Left hindlimb (tissue), 1 donor: ENCODE data around the gene CTDP1.

Experiments
- DNase-seq: peaks from one replicate; pipeline ENCODE4 v3.0.0-alpha.2; 2018

The CTDP1 gene

GRCh38 chr18:79786304-79786703 lies 106.7 kb downstream of the CTDP1 start:
- DNase-seq = no peak

GRCh38 chr18:79786786-79787526 lies 107.4 kb downstream of the CTDP1 start:
- DNase-seq = peak; percentile 16

- no peak for DNase-seq
Measured at GRCh38 chr18:79787527-79787864, 107.9 kb downstream of the CTDP1 start.

DNA sequence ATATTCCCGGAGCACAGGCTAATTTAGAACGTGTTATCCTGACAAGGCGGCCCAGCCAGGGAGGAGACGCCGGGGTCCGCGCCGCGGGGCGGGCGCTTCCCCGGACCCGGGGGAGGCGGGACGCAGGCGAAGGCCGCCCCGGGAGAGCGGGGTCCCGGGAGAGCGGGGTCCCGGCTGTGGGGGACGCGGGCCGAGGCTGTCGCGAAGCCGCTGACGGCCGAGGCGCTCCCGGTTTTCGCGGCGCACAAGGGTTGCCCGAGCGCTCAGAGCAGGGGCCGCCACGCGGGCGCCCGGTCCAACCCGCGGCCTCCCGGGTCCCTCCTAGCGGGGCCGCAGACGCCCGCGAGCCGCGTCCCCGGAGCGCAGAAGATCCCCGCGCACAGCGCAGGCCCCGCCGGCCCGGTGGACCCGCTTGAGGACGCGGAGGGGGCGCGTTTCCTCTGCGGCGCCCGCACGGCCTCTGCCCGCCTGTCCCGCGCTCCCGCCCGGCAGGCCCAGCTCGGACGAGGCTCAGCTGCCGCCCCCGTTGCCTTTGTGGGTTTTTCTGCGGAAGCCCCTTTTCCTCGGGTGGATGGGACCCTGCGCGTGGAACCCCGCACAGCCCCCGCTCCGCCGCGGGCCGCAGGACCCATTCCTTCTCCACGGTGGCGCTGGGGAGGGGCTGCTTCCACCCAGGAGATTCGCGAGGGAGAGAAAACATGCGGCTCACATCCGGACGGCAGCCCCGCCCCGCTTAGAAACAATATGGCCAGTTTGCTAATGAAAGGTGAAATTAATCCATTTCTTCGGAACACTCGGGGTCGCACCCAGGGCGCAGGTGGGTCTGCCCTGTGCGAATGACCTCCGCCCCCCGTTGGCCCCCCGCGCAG lies 108.5 kb downstream of the CTDP1 start:
- DNase-seq = peak; percentile 38

- peak; percentile 13 for DNase-seq
Measured at GRCh38 chr18:79788734-79789085, 109.1 kb downstream of the CTDP1 start.

- peak; percentile 20 for DNase-seq
Measured at GRCh38 chr18:79789091-79789891, 109.7 kb downstream of the CTDP1 start.

DNA sequence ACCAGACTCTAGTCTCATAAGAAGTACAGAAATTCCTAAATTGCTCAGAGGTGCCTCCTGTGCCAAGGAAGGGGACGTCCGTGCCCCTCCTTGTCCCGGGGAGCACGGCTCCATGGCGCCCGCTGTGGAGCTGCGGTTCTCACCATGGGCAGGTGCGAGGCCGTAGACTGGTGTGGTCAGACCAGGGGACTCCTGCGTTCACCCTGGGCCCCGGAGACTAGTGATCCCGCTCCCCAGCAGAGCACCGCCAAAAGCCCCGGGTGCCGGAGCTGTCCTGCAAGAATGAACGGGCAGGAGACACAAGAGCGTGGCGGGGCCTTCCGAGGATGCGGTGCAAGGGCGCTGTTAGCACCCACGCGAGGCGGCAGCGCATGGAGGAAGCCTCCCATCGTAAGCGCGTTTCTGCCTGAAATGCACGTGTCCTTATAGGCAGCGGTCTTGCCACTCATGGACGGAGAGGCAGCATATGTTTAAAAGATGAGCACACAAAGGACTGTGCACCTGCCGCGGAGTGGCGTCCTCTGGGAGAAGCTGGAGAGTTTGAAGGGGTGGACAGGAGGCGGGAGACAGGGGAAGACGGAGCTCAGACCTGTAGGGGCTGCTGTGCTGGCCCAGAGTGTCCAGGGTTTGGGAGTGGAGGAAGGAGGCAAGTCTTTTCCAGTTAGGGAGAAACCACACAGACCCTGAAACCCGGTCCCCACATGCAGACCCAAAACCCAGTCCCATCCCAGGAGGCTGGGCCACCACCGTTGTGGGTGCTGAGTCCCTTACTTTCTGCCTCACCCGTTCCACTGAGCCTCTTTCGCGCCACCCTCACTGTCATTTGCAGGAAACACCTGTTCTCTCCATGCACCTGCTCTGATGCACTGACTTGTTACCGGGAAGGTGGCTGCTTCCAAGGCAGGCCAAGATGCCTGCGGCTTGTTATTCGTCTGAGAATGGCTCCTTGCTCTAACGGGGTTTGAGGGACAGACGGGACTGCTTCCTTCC lies 110.6 kb downstream of the CTDP1 start:
- DNase-seq = peak; percentile 22

DNA sequence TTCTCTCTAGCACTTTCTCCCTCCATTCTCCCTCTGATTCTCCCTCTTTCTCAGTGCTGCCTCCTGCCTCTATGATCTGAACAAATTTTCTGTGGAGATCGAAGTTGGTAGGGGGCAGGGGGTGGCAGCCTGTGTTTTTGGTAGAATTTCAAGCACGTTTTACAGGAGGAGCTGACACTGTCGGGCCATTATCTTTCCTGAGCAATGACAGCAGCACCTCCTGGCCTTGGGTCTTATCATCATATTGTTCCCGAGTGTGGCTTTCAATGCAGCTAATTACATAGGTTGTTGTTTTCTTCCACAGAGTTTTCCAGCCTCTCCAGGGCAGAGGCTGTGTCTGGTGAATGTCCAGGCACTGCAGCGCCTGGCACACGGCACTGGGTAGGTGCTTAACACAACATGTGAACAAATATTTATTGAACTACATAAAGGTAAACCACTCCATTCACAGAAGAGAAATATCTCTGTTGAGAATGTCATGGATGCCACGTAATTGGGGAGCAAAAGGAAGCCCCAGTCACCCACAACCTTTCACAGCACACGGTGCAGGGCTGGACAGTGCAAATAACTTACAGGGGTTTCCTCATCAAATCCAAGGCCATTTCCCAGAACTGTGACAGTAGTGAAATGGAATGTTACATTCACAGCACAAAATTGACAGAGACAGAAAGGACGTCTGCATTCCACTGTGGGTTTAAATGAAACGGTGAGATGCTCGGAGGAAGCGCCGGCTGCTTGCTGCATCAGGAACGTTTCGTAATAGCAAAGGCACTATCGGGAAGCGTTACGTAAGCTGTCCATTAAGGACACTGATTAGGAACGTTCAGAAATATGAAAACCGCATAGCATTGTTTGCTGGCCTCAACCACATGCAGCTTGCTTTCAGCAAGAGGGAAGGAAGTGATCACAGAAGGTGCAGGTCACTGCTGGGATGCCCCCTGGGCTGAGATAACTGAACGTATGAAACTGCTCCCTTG lies 111.7 kb downstream of the CTDP1 start:
- DNase-seq = peak; percentile 25

DNA sequence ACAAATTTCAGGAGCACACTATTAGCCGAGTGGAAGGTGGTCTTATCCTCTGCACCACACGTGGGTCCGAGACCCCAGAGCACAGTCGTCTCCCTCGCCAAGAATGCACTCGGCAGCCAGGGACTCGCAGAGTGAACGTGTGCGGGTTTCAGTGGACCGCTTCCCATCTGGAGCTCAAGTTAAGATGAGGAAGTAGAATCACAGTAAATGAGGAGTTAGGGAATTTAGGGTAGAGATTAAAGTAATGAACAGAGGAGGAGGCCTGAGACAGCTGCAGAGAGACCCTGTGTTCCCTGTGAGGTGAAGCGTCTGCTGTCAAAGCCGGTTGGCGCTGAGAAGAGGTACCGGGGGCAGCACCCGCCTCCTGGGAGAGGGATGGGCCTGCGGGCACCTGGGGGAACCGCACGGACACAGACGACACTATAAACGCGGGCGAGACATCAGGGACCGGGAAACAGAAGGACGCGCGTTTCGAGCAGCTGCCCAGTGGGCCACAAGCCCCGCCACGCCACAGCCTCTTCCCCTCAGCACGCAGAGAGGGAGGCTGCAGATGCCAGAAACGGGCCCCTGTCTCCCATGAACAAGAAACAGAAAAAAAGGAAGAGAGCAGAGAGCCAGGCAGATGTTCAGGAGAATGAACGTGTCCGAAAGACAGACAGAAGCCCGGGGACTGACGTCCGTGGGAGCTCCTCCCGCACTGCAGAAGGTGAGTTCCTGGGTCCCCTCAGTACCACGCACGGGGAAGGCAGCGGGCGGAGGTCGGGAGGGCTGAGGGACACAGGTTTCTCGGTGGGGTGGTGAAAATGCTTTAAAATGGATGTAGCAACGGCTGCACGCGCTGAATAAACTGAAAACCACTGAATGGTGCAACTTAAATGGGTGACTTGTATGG lies 112.7 kb downstream of the CTDP1 start:
- DNase-seq = peak; percentile 20

DNA sequence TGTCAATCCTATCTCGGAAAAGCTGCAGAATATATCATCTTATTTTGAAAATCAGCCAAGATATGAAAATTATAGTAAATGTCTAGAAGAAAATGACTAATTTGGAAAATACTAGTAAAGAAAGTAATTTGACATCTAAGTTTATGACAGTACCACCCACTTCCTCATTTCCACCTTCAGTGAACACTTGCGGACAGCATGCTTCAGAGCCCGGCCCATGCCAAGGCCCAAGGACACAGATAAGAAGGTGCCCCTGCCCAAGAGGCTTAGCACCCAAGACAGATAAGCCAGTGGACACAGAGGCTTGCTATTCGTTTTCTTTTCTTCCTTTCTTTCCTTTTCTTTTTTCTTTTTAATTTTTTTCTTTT lies 113.4 kb downstream of the CTDP1 start:
- DNase-seq = peak; percentile 9

DNA sequence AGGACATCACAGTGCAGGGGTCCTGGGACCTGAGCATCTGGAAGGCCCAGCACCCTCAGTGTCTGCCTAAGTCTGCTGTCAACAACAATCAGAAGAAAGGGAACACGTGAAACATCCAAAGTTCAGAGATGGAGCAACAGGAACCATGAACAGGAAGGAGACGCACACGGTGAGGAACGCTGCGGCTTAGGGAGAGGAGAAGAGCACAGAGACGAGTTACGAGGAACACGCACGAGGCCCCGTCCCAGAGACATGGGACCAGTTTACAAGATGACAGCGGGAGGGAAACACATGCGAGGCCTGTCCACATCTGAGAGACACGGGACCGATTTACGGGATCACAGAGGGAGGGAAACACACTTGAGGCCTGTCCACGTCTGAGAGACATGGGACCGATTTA lies 115.2 kb downstream of the CTDP1 start:
- no peak for DNase-seq

GRCh38 chr18:79795446-79795845 lies 115.8 kb downstream of the CTDP1 start:
- DNase-seq = no peak

GRCh38 chr18:79796016-79796415 lies 116.4 kb downstream of the CTDP1 start:
- no peak for DNase-seq

- peak; percentile 73 for DNase-seq
Measured at GRCh38 chr18:79796531-79797405, 117.2 kb downstream of the CTDP1 start.

- DNase-seq = peak; percentile 62
Measured at GRCh38 chr18:79797518-79798345, 118.1 kb downstream of the CTDP1 start, which contains the start of gene KCNG2. KCNG2 (plus strand) TSS chr18:79797938; CDS start chr18:79863668, 65,730 bp downstream.

GRCh38 chr18:79798346-79798998 lies 118.9 kb downstream of the CTDP1 start:
- DNase-seq = no peak

GRCh38 chr18:79798999-79799370 lies 119.4 kb downstream of the CTDP1 start:
- no peak for DNase-seq
